Prostate gland (tissue), 2 donors: ENCODE results near the gene TRIM28. TPM values are rescaled to one million over a fixed set of nuclear protein-coding genes. Genes with fewer than 3 reads are reported as not detected.
A peak's percentile ranks its signal among the peaks of the same experiment; 100 is the strongest.
"Not testable (repeated sequence)": the region's sequence is repeated elsewhere in the genome, so short reads cannot be mapped to it uniquely, and the experiment has no call there.

Experiments
- DNase-seq: peaks from one replicate; pipeline ENCODE4 v3.0.0-alpha.2; 2019; ENCODE audit warnings: low spot score
- H3K27ac ChIP-seq, 2 donors: fragments of 200-600 bp; sonication (generic); 2 replicates each; pipeline ENCODE4 v1.5.1; 2017 to 2019
- H3K27me3 ChIP-seq: fragments of 200-600 bp; sonication (generic); replicated peaks from 2 replicates; pipeline ENCODE4 v1.5.1; 2019; ENCODE audit not compliant: insufficient read depth
- H3K36me3 ChIP-seq, 2 donors: fragments of 200-600 bp; sonication (generic); 1 replicate in 1 of 2; 2 replicates in 1 of 2; pipeline versions ENCODE4 v1.5.1 to v1.8.1; 2017 to 2019
- H3K4me1 ChIP-seq: fragments of 200-600 bp; sonication (generic); replicated peaks from 2 replicates; pipeline ENCODE4 v1.5.1; 2019
- H3K4me3 ChIP-seq, 2 donors: fragments of 200-600 bp; sonication (generic); 2 replicates each; pipeline ENCODE4 v1.5.1; 2017 to 2019
- H3K9me3 ChIP-seq: fragments of 200-600 bp; sonication (generic); 2 replicates; pipeline ENCODE4 v1.5.1; 2017
- POLR2A ChIP-seq: fragments of 450-650 bp; IDR thresholded peaks from one replicate; pipeline ENCODE4 v1.6.1; 2016; ENCODE audit warnings: antibody characterized with exemption, mild to moderate bottlenecking
- POLR2AphosphoS5 ChIP-seq: sonication (generic); formaldehyde crosslinking; IDR thresholded peaks from one replicate; pipeline ENCODE4 v1.6.1; 2017; ENCODE audit warnings: antibody characterized with exemption
- WGBS: methylation state at CpG from one replicate; pipeline ENCODE4 v1.1.5; 2018; 5-methylcytosine and 5-hydroxymethylcytosine counted together
- intact Hi-C: fragments of 100-400 bp; cut with DNase I; formaldehyde crosslinking; loops from one replicate; pipeline ENCODE4 v1.14.2; 2022
- total RNA-seq, 2 donors: library from RNA; depleted of rRNA; stranded (reverse); fragments of >200 nt; gene quantifications; one replicate each; pipeline ENCODE4 v1.1.0, GENCODE V29; 2016
- TF ChIP-seq, protein P1 (sequence below), 4 experiments: fragments of 200-600 bp in 2 of 4; fragments of 450-650 bp in 2 of 4; sonication (generic) in 2 of 4; IDR thresholded peaks; 1 replicate in 3 of 4; 2 replicates in 1 of 4; pipeline ENCODE4 v1.5.1; 2016 to 2019; ENCODE audit warnings: antibody characterized with exemption in 4 of 4, mild to moderate bottlenecking in 2 of 4, moderate library complexity in 2 of 4

TRIM28 gene
- total RNA-seq, 2 donors from 2014 or later, result 237 to 374 TPM

DNA sequence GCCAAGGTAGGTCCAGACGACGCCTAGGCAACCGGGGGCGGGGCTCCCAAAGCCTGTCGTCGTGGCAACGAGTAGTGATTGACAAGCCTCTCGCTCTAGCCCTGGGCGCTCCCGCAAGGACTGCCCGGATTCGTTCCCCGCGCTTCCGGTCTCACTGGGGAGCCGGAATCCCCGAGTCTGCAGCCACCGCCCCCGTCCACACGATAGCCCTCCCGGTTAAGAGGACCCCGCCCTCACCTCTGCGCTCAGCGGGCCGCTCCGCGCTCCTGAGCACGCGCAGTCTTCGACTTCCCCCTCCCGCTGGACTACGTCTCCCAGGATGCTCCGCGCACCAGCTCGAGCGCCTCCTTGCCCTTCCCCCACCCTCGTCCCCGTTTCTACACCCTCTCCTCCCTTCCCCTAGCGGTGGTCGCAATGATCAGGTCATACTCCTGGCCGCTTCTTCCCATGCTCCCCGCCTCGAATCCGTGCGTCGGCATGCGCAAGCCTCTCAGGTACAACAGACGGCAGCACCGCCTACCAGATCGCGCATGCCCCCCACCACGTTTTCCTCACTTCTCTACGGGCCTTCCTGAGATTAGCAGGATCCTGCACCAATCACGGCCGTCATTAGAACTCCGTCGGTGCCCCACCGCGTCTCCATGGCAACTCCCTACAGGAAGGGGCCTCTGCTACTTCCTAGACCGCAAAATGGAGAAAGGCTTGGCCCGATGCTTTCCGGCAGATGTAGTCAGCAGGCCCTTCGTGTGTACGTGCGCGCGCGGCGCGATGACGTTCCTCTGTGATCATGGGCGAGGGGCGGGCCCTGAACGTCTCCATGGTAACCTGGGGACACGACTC, 29.2 kb downstream of the TRIM28 start, which contains the start of gene MZF1:
TSS of gene MZF1 (minus strand) at position 518 of the 840 bp plus-strand sequence. CDS start 1,946 bp downstream, outside the sequence.
- WGBS, result under 1% methylated on average over 75 of the region's 75 CpGs
- peak within 1 kb of the TSS; percentile 97 to 100 for H3K27ac ChIP-seq
- H3K4me1 ChIP-seq, result peaks cover 7% of the 10 kb centered on the region
- intact Hi-C loops, result loop anchor here (2.0 kb wide), 1 partner anchor 14 kb away; the partner anchor contains the start of gene UBE2M
- DNase-seq, result peak; percentile 100
- no peaks in the 10 kb centered on the region for H3K27me3 ChIP-seq
- H3K4me3 ChIP-seq, result peak within 1 kb of the TSS; percentile 47 to 75
- TF ChIP-seq, protein P1, sequence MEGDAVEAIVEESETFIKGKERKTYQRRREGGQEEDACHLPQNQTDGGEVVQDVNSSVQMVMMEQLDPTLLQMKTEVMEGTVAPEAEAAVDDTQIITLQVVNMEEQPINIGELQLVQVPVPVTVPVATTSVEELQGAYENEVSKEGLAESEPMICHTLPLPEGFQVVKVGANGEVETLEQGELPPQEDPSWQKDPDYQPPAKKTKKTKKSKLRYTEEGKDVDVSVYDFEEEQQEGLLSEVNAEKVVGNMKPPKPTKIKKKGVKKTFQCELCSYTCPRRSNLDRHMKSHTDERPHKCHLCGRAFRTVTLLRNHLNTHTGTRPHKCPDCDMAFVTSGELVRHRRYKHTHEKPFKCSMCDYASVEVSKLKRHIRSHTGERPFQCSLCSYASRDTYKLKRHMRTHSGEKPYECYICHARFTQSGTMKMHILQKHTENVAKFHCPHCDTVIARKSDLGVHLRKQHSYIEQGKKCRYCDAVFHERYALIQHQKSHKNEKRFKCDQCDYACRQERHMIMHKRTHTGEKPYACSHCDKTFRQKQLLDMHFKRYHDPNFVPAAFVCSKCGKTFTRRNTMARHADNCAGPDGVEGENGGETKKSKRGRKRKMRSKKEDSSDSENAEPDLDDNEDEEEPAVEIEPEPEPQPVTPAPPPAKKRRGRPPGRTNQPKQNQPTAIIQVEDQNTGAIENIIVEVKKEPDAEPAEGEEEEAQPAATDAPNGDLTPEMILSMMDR (IDR thresholded peaks at IDR 0.05), result peak in 2 of 4 experiments; percentile 27 to 45
- TF ChIP-seq POLR2AphosphoS5 (peak; percentile 94), POLR2A (peak; percentile 3)
- no peaks in the 10 kb centered on the region for H3K36me3 ChIP-seq
- H3K9me3 ChIP-seq, result no peaks in the 10 kb centered on the region

DNA sequence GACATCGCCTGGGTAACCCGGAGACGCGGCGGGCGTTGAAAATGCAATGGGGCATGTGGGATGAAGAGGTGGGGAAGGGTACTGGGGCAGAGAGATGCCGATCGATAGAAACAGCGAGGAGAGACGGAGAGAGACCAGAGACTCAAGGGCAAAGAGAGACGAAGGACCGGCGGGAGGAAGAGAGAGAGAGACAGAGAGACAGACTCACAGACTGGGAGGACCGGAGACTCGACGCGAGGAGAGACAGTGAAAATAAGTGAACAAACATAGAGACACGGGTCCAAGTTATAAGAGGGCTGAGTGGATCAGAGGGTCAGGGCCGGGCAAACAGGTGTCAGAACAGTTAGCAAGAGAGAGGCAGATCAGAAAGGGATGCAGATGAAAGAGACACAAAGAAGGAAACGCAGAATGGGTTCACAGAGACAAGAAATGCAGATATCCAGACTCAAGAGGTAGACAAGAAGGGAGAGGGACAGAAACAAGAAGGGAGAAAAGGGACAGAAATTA, 29.8 kb downstream of the TRIM28 start:
- H3K27ac ChIP-seq, result peak overlapping the region; percentile 97 to 100
- H3K4me3 ChIP-seq, result peak overlapping the region; percentile 47 to 75
- H3K4me1 ChIP-seq, result peaks cover 7% of the 10 kb centered on the region
- DNase-seq, result no peak
- no peaks in the 10 kb centered on the region for H3K36me3 ChIP-seq
- intact Hi-C loops, result loop anchor here (2.0 kb wide), 1 partner anchor 15 kb away; the partner anchor contains the start of gene UBE2M
- no peaks in the 10 kb centered on the region for H3K9me3 ChIP-seq
- no peaks in the 10 kb centered on the region for H3K27me3 ChIP-seq
- 2% methylated on average over 20 of the region's 20 CpGs for WGBS
- no peak for TF ChIP-seq POLR2A
- no peak for TF ChIP-seq POLR2AphosphoS5
- TF ChIP-seq, protein P1 (IDR thresholded peaks at IDR 0.05), result no peak

DNA sequence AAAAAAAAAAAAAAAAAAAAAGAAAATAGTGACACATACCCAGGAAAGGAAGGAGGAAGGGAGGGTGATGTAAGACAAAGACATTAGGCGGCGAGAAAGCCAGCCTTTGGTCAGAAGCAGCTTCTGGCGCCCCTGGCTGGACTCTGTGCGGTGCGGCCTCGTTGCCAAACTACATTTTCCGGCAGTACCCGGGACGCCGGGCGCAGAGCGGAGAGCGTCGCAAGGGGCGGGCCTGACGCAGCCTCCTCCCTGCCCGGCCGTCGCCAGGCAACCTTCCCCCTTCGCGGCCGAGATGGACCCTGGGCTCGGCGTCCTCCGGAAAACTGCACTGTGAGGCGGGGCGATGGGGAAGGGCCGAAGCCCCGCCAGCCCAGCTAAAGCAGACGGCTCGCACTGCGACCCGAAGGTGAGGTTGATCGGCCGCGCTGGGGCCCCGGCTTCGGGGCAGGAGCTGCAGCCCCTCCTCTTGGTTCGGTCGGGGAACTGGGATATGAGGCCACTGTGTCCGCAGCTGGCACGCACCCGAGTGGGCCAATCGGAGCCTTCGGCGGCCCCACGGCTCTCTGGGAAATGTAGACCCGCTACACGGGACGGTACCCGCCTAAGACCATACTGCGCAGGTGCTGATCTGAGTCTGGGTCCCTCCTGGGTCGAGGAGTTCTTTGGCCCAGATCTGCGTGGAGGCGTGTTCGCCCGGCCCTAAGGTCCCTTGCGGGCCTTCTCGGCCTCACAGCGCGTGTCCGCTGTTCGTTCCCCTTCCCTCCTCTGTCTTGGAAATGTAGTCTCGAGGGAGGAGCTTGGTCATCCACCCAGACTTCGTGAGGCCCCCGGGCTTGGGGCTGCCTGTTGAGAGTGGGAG, 31.5 kb downstream of the TRIM28 start:
- peak overlapping the region; percentile 87 to 92 for H3K27ac ChIP-seq
- peak overlapping the region; percentile 66 to 79 for H3K4me3 ChIP-seq
- no peaks in the 10 kb centered on the region for H3K36me3 ChIP-seq
- no peaks in the 10 kb centered on the region for H3K9me3 ChIP-seq
- peak; percentile 82 for DNase-seq
- no peaks in the 10 kb centered on the region for H3K27me3 ChIP-seq
- H3K4me1 ChIP-seq, result peaks cover 7% of the 10 kb centered on the region
- under 1% methylated on average over 53 of the region's 66 CpGs for WGBS
- peak; percentile 45 for TF ChIP-seq POLR2A
- peak; percentile 85 for TF ChIP-seq POLR2AphosphoS5
- TF ChIP-seq, protein P1 (IDR thresholded peaks at IDR 0.05), result peak in 2 of 4 experiments; percentile 20 to 24
- intact Hi-C loops, result no loop called here

DNA sequence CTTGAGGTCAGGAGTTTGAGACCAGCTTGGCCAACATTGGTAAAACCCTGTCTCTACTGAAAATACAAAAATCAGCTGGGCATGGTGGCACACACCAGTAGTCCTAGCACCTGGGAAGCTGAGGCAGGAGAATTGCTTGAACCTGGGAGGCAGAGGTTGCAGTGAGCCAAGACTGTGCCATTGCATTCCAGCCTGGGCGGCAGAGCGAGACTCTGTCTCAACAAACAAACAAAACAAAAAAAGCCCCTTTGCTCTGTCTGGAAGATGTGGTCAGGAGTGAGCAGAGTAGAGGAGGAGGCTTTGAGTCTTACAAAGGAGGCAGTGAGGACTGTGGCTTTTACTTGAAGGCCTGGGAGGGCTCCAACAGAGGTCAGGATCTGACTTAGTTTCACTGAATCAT, 33.7 kb downstream of the TRIM28 start:
- peaks cover 0 to 13% of the 10 kb centered on the region in 2 donors for H3K36me3 ChIP-seq
- H3K27me3 ChIP-seq, intact Hi-C loops, H3K27ac ChIP-seq, H3K4me1 ChIP-seq, H3K9me3 ChIP-seq, H3K4me3 ChIP-seq, DNase-seq: not testable (repeated sequence)
- WGBS, result 88% methylated on average over 2 of the region's 2 CpGs
